VCaP (cell line): ENCODE results near the gene ERC1.

ENCODE experiments used
- H3K27ac ChIP-seq: fragments of 450-650 bp; 2 replicates; pipeline ENCODE4 v1.5.1; 2017
- TF ChIP-seq, protein P1 (sequence below): fragments of 450-650 bp; conservative IDR thresholded peaks from 2 replicates; pipeline ENCODE4 v1.5.1; 2017; ENCODE audit warnings: mild to moderate bottlenecking, moderate library complexity

ERC1 gene

DNA sequence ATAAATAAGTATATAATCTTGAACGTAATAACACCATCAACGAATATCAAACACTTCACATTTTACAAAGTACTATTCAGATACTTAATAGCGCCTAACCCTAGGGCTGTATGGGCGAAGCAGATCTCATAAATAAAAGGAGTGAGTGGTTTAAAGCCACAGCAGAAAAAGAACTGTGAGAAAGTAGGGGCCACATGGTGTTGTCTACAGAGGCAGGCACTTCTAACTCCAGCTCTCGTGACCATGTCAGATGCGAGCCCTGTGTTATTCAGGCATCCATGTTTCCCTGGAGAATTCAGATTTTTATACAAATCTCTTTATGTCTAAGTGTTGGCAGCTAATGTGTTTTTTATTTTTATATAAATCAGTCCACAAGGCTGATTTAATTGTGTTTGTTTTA is 391.1 kb downstream of the ERC1 start:
- TF ChIP-seq, protein P1, sequence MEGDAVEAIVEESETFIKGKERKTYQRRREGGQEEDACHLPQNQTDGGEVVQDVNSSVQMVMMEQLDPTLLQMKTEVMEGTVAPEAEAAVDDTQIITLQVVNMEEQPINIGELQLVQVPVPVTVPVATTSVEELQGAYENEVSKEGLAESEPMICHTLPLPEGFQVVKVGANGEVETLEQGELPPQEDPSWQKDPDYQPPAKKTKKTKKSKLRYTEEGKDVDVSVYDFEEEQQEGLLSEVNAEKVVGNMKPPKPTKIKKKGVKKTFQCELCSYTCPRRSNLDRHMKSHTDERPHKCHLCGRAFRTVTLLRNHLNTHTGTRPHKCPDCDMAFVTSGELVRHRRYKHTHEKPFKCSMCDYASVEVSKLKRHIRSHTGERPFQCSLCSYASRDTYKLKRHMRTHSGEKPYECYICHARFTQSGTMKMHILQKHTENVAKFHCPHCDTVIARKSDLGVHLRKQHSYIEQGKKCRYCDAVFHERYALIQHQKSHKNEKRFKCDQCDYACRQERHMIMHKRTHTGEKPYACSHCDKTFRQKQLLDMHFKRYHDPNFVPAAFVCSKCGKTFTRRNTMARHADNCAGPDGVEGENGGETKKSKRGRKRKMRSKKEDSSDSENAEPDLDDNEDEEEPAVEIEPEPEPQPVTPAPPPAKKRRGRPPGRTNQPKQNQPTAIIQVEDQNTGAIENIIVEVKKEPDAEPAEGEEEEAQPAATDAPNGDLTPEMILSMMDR, result no peak
- no peak overlapping the region for H3K27ac ChIP-seq

DNA sequence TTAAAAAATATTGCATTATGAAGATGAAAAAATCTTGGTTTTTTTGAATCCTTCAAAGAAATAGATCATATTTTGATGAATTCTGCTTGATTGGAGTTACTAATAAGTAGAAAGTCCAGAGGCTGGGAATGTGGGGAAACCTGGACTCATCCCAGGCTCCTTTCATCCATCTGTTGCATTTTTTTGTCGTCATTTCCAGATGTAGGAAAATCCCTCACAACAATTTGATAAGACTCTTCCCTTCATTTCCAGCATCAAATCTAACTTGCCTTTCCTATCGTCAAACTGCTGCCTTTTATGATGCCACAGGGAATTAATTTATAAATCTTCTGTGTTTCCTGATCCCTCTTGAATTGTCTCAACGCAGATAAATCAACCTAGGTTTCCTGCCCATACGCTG is 391.8 kb downstream of the ERC1 start:
- TF ChIP-seq, protein P1, result no peak
- H3K27ac ChIP-seq, result no peak overlapping the region

DNA sequence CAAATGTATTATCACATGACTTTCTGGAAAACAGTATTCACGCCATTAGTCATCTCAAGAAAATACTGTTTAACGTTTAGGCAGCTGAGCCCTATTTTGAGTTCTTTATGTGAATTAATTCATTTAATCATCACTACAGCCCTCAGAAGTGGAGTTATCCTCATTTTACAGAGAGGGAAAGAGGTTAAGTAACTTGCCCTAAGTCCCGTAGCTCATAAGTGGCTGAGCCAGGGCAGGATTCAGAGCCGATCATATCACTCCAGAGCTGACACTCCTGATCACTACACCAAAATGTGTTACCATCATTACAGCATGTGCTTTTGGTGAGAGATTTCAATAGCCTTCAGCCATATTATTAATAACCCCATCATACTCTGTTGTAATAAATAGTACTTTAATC is 392.7 kb downstream of the ERC1 start:
- H3K27ac ChIP-seq, result no peak overlapping the region
- TF ChIP-seq, protein P1, result no peak

- TF ChIP-seq, protein P1, result no peak
Observed at GRCh38 chr12:1384910-1385309, 393.9 kb downstream of the ERC1 start.

GRCh38 chr12:1391722-1392121 is 400.7 kb downstream of the ERC1 start:
- TF ChIP-seq, protein P1, result no peak
- H3K27ac ChIP-seq, result no peak overlapping the region

More at GRCh38 chr12:1384910-1385309, 393.9 kb downstream of the ERC1 start:
- H3K27ac ChIP-seq, result no peak overlapping the region; the same call in 1 of the 2 replicates

GRCh38 chr12:1395421-1395955 is 404.5 kb downstream of the ERC1 start:
- TF ChIP-seq, protein P1, result no peak
- peak overlapping the region; percentile 51; the same call in 1 of the 2 replicates for H3K27ac ChIP-seq

GRCh38 chr12:1398673-1399072 is 407.6 kb downstream of the ERC1 start:
- TF ChIP-seq, protein P1, result peak; percentile 55

More at GRCh38 chr12:1398673-1399072, 407.6 kb downstream of the ERC1 start:
- H3K27ac ChIP-seq, result no peak overlapping the region
